CD4-positive, alpha-beta T cell treated with Interleukin-15 for 1 hour (primary cell): ENCODE results near the gene NETO2.
"Not testable (repeated sequence)": the region's sequence is repeated elsewhere in the genome, so short reads cannot be mapped to it uniquely, and the experiment has no call there.

Experiments used
- DNase-seq: peaks from one replicate; pipeline ENCODE4 v3.0.0-alpha.2; 2020

The NETO2 gene

DNA sequence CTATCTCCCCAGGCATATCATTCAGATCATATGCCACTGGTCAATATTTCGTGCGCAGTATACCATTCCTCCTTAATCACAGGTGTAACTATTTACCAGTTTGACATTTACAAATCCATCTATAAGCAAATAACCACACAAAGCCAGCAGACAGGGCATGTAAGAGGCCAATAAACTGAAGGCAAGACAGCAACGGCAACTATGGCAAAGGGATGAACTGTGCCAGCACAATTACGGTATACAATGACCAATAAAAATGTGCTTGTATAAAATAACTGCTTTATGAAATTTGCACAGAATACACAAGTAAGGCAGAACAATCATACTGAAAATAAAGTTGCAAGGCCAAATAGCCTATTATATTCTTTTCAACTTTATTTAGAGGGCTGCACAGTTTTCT lies 9.2 kb downstream of the NETO2 start:
- DNase-seq, result no peak

DNA sequence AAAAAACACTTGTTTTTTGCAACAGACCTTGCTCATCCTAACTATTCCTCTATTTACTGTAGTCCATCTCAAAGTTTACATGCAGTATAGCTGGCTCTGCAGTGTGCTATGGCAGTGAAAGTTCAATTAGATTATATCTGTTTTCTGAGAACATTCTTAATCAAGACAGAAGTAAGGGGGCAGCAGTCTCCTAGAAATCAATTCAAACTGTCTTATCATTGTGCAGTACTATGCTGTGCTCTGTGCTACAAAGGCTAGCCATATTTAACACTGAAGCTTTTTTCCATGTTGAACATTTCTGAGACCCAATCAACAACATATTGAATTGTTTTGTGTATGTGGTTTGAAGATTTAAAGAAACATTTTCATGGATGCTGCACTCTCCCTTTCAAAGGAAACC lies 11.4 kb downstream of the NETO2 start:
- DNase-seq, result no peak

DNA sequence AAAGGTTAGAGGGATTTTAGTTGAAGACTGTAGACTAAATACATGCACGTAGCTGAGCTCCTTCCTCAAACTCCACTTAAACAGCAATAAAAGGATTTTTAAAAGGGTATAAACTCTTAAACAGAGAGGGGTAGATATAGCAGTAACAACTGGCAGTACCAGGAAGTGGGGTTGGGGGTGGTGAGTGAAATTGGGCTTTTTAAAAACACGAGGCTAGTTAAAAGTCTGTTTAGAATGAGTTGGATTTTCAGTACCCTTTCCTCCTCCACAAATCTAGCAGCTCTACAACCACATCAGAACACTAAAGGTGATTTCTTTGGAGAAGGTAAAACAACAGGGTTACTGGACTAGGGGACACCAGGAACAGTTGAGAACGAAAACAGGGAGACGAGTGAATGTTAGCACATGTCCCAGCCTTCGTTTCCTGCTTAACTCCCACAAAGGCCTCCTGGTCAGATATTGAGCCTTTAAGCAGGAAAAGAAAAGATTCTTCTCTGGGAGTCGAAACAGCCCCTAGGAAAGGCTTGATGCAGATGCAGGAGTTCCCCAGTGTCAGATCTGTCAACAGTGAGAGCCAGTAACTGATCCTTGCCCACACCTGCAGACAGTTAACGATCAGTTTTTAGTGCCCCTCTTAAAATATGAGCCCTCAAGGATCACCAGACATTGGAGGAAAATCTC lies 13.8 kb downstream of the NETO2 start:
- DNase-seq, result no peak

DNA sequence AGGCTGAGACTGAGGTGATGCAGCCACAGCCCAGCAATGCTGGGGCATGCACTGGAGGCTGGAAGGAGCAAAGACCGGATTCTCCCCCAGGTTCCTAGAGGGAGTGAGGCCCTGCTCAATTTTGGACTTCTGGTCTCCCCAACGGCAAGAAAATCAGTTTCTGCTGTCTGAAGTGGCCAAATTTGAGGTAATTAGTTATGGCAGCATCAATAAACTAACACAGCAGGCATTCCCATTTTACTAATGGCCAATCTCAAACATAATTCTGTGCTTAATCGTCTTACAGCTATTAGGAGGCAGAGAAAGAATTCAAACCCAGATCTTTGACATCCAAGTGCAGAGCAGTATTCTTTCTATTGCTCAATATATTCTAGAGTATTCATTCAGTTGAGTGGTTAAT lies 16.2 kb downstream of the NETO2 start:
- DNase-seq, result no peak

DNA sequence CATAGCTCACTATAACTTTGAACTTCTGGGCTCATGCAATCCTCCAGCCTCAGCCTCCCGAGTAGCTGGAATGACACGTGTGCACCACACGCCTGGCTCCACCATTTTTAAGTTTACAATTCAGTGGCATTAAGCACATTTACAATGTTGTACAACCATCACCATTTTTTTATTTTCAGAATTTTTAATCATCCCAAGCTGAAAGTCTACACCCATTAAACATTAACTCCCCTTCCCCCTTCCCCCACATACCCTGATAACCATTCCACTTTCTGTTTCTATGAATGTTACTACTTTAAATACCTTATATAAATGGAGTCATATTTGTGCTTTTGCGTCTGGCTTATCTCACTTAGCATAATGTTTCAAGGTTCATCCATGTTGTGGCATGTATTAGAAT lies 18.0 kb downstream of the NETO2 start:
- DNase-seq, result no peak

DNA sequence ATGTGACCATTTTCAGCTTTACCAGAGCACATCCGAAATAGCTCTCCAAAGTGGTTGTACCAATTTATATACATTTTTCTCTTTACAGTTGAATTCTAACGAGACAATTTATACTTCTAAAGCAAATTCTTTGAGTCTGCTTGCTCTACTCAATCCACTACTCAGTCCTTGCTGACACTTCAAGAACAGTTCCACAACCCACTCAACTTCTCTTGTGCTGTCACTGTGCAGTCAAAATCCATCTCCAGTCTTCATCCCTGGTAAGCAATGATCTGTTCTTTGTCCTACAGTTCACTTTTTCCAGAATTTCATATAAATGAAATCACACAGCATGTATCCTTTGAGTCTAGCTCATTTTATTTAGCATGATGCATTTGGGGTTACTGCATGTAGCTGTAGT lies 30.6 kb downstream of the NETO2 start:
- no peak for DNase-seq

DNA sequence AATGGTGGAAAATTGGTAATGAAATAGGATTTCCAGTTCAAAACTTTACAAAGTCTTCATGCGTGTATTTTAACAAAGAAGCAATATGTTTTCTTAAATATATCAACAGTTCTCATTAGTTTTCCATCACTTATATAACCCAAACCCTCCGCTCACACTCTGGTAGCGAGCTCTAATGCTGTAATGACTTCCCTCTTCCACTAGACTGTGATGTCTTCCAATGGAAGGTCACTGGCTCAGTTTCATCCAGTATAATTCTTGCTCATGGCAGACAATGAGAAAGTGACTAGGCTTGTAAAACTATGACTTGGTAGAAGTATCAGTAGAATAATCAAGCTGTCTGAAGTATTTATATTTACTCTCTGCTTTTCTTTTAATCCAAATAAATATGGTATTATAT lies 32.8 kb downstream of the NETO2 start:
- DNase-seq, result no peak

DNA sequence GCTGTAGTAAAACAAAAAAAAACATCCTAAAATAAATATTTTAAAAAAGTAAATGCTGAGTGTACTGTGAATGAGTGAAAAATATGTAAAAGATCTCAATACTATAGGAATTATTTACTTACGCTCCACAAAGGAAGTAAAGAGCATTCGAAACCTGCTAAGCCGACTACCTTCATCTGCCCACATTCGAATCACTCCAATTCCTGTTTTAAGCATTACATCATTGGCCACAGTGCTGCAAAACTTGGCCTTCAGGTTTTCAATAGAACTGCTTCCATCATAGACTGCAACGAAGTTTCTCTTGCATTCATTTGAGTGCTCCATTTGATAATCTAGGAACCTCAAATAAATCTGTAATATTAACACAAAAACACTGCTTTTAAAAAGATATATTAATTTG lies 34.4 kb downstream of the NETO2 start:
- no peak for DNase-seq

DNA sequence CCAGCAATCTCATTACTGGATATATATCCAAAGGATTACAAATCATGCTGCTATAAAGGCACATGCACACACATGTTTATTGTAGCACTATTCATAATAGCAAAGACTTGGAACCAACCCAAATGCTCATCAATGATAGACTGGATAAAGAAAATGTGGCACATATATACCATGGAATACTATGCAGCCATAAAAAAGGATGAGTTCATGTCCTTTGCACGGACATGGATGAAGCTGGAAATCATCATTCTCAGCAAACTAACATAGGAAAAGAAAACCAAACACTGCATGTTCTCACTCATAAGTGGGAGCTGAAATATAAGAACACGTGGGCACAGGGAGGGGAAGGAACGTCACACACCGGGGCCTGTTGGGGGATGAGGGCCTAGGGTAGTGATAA lies 40.8 kb downstream of the NETO2 start:
- DNase-seq, result not testable (repeated sequence)

DNA sequence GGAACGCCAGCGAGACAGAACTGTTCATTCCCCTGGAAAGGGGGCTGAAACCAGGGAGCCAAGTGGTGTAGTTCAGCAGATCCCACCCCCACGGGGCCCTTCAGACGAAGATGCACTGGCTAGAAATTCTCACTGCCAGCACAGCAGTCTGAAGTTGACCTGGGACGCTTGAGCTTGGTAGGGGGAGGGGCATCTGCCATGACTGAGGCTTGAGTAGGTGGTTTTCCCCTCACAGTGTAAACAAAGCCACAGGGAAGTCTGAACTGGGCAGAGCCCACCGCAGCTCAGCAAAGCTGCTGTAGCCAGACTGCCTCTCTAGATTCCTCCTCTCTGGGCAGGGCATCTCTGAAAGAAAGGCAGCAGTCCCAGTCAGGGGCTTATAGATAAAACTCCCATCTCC lies 46.6 kb downstream of the NETO2 start:
- not testable (repeated sequence) for DNase-seq

DNA sequence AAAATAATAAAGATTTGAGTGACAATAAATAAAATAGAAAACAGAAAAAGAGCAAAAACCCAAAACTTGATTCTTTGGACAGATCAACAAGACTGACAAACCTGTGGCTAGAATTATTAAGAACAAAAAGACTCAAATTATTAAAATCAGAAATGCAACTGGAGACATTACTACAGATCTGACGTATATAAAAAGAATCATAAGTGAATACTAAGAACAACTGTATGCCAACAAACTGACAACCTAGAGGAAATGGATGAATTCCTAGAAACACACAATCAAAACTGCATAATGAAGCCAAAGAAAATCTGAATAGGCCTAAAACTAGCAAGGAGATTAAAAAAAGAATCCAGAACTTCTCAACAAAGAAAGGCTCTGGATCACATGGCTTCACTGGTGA lies 47.4 kb downstream of the NETO2 start:
- no peak for DNase-seq

DNA sequence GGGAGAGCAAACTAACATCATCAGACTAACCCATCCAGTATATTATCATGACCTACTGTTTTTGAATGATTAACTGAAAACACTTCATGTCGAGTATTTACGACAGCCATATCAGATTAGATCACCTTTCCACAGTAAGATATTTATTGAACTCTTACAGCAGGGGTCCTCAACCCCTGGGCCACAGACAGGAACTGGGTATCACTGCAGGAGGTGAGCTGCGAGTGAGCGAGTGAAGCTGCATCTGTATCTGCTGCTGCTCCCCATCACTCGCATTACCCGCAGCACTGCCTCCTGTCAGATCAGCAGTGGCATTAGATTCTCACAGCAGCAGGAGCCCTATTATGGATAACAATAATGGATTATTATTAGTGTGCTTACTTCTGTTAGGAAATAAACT lies 59.5 kb downstream of the NETO2 start:
- DNase-seq, result no peak

DNA sequence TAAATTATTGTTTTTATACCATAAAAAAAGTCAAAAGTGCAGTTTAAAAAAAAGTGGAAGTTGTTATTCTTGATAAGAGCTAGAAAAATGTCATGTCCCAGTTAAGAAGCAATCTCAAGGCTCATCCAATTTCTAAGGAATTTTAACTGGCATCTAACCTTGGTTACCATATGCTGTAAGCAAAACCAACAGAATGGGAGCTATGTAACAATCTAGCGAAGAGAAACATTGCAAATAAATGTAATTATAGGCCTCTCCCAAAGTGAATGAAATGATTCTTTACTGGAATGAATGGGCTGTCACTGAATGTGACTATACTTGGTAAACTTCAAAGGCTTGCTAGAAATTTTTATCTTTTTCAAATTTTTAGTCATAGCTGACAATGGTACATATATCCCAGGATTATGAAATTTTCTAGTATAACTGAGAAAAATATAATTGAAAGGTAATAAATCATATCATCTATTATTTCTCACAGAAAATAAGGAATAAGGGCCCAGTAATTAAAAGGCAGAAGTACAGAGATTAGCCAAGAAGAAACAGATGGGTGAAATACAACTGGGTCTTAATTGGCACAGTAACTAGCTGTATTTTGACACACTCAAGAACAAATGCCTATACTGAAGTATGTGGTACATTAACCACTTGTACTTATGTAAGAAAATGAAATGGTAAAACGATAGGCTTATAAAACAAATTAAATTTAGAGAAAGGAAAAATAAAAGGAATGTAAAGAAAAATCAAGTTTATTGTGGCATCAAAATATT lies 61.5 kb downstream of the NETO2 start:
- DNase-seq, result no peak

DNA sequence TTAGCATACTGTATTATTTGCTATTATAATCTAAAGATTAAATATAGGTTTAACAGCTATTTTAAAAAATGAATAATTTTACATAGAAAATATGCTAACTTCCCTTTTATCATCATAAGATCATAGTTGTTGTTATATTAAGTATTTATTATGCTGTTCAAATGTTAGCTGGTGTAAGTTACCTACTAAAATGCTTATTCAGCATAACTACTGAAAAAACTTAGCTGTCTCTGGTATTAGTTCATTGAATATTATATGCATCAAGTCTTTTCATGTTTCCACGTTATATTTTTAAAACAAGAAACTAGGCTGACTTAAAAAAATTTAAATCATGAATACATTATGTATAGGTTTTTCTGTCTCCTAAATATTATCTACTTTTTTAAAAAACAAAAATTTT lies 62.6 kb downstream of the NETO2 start:
- DNase-seq, result no peak

DNA sequence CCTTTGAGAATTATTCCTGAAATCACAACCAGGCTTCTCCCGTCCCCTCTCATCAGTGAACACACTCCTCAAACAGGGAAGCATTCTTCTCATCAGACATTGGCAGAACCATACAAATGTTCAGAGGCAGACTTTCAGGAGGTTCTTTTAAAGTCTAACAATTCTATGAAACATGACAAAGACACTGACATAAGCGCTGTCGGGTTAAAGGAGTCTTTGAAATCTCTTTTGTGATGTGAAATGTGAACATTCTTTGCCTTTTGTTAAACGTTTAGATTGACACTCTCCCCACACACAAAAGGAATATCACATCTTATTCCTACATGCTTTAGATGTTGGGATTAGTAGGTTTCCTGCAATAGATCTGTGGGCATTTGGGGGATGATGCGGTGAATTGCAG lies 63.9 kb downstream of the NETO2 start:
- no peak for DNase-seq

DNA sequence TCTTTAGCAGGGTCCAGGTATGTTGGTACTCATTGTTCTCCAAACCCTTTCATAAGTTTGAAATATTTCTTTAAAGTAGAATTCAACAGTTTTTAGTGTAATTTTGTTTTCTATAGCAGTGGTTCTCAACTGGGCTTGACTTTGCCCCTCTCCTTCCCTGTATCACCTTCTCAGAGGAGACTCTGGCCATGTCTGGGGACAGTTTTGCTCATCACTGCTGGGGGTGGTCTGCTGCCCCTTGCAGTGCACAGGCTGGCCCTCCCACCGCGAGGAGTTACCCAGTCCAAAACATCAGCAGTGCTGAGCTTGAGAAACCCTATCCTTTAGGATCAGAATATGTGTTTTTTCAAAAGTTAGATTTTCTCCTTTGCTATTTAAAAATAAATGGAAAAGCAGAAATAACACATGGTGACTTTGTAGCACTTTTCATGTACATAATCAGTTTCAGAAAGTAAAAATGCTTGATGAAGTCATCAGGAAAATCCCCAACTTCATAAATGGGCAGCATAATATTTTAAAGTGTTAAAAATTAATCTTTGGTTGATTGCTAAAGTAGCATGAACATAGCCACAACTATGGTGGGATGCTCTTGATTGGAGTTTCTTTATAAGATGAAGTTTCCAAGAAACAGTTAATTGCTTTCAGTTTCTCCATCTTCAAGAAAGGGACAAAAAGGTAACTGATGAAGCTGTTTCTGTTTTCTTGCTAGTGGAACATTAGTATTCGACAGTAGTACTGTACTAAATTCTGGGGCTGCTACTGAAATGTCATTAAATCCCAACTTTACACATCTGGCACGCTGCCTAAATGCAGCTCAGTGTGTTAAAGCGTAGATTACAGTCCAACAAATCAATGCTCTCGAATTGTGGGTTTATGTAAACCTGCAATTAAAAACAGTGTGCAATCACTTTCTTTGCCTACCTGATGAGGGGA lies 70.3 kb downstream of the NETO2 start:
- no peak for DNase-seq

DNA sequence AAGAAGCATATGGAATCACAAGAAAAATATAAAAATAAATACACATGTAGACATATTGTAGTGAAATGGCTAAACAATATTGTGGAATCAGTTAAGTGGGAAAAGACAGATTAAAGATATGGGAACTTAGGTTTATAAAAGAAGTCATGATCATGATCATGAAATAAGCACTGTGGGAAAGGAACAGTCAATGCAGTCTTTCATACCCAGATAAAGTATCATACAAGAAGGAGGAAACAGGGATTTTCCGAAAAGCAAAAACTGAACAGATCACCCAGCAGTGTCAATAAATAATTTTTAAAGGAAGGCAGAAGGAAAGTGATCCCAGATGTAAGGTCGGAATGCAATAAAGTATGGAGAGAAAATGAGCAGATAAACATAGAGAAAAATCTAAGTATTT lies 71.6 kb downstream of the NETO2 start:
- DNase-seq, result no peak

DNA sequence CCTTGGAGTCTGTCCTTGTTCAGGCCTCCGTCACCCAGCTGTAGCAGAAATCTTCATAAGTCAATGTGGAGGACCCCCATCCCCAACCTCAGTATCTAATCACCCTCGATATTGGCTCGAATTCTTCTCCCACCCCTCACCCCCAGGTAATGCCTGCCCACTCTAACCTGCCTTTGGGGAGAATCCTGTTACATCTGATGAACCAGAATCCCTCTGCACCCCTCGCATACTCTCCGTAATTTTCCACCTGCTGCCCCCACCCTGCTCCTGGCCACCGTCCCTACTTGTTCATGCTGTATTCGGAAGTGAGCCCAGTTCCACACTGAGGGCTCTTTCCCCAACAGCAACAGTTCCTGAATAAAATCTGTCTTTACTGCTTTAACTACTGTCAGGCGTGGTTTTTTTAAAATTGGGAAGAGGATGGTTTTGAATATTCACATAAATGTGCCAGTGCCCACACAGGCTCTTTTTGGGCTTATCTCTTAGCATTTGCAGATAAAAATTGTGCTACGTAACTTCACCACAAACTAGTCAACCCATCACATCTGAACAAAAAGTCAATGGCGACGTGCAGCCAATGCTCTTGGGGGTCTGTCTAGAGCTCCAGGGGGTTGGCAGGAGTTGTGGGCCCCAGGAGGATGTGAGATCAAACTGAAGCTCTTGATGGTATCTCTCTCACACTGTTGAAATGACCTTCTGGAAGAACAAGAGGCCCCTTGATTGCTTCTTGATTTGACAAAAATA lies 73.7 kb downstream of the NETO2 start:
- DNase-seq, result no peak

DNA sequence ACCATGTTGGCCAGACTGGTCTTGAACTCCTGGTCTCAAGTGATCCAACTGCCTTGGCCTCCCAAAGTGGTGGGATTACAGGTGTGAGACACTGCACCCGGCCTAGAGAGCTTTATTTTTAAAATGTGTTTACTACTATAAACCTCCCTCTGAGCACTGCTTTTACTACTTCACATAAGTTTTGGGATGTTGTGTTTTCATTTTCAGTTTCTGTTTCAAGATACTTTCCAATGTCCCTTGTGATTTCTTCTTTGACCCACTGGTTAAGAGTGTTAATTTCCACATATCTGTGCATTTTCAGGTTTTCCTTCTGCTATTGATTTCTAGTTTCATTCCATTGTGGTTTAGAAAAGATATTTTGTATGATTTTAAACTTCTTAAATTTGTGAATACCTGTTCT lies 74.4 kb downstream of the NETO2 start:
- DNase-seq, result no peak

DNA sequence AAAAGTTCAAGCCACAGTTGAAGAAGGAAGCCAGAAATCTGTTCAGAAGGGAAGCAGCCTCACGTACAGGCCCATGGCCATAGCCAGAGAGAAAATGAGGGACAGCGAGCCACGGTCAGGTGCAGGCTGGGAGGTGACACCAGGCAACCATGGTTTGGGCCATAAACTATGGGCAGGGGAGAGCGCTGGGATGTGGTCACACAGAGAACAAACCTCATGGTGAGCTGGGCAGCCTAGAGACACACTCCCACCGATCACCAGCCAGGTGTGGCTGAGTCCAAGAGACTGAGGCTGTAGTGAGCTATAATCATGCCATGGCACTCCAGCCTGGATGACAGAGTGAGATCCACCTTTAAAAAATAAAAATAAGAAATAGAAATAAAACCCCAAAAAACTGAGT lies 76.5 kb downstream of the NETO2 start:
- DNase-seq, result no peak

DNA sequence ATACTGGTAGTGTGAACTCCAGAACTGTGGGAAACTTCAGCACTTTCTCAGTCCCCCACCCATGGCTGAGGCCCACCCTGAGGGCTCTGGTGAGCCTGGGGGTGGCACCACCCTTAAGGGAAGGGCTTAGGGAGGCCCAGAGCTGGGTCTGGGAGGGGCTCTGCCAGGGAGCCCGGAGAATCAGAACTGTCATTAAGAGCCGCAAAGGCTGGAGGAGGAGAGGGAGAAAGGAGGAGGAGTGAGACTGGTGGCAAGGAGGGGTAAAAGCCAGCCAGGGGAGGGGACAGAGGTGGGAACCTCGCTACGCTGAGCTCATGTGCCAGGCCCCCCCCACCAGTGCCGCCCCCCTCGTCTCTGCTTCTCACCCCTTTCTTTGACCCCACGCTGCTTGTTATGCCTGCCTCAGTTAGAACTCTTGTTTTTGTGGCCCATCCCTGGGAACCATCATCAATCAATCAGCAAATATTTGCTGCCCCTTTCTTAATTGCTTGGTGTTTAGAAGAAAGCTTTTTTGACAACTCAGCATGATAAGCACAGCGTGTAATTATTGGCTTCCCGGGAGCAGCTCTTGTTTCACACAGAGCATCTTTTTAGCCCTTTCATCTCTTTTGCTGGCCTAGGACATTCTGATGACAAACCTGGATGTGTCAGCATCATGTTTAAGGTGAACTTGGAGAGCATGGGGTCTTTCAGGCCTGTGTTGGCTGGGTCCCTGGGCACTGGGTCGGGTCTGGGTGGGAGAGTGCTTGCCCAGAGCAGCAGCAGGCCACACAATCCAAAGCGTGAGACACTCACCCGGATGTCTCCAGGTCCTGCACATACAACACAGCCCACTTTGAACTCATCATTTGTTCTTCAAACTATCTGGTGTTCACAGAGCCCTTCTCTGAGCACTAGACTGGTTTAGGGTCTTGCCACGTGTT lies 77.7 kb downstream of the NETO2 start:
- DNase-seq, result no peak

DNA sequence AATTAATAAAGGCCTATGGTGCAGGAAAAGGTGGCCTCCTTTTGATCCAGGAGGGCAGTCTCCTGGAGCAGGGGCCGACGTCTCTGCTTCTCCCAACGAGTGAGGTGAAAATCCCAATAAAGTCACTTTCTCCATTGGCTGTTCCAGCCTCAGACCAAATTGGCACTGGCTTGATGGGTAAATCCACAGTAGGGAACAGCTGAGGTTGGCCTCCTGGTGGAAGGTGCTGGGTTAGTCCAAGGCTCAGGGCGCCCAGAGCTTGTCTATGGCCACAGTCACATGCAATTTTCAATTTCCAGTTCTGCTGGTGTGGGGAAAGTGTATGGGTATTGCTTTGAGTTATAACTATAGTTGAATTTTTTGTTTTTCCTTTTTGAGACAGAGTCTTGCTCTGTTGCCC lies 79.0 kb downstream of the NETO2 start:
- DNase-seq, result no peak
